H1 (cell line): ENCODE data around the gene CHD5. TPM values are rescaled to one million over a fixed set of nuclear protein-coding genes. Genes with fewer than 3 reads are reported as not detected.

Source experiments
- CTCF ChIA-PET: fragments of 300-600 bp; sonication (Branson Sonifier 250); formaldehyde crosslinking; loops from one replicate; lab custom pipeline; 2021; ENCODE audit not compliant: partially characterized antibody; lab: Charles Lee
- POLR2A ChIA-PET: fragments of 300-600 bp; sonication (Branson Sonifier 250); formaldehyde crosslinking; loops from one replicate; lab custom pipeline; 2021; ENCODE audit warnings: inconsistent platforms; ENCODE audit not compliant: partially characterized antibody; lab: Charles Lee
- DNase-seq, 2 experiments: peaks; one replicate each; pipeline versions ENCODE4 v3.0.0 to v3.0.0-alpha.2; 2010 to 2022; ENCODE audit warnings: low spot score in 2 of 2, low read depth in 1 of 2, mixed read lengths in 1 of 2
- FAIRE-seq: peaks from 2 replicates; lab custom pipeline; 2011; peaks lifted over from hg19 to GRCh38; lab: Jason Lieb, UNC
- H2AFZ ChIP-seq: 2 replicates; pipeline ENCODE4 v1.8.1; 2012; ENCODE audit warnings: low read length, inconsistent platforms
- H2AK5ac ChIP-seq: 2 replicates; pipeline ENCODE4 v1.6.1; 2013; ENCODE audit warnings: low read depth, low read length
- H2BK120ac ChIP-seq: replicated peaks from 2 replicates; pipeline ENCODE3; 2013; ENCODE audit warnings: low read depth, low read length, inconsistent platforms
- H2BK12ac ChIP-seq: 2 replicates; pipeline ENCODE4 v1.6.1; 2013; ENCODE audit warnings: low read depth, low read length
- H2BK15ac ChIP-seq: 2 replicates; pipeline ENCODE4 v1.6.1; 2013; ENCODE audit warnings: low read length
- H2BK20ac ChIP-seq: 2 replicates; pipeline ENCODE4 v1.6.1; 2013; ENCODE audit warnings: low read length
- H2BK5ac ChIP-seq: 2 replicates; pipeline ENCODE4 v1.6.1; 2013; ENCODE audit warnings: low read depth, low read length
- H3K14ac ChIP-seq: 2 replicates; pipeline ENCODE4 v1.6.1; 2013; ENCODE audit warnings: inconsistent platforms; ENCODE audit not compliant: insufficient read length
- H3K18ac ChIP-seq: 2 replicates; pipeline ENCODE4 v1.6.1; 2013; ENCODE audit warnings: low read length; ENCODE audit errors: extremely low read depth
- H3K23ac ChIP-seq: 2 replicates; pipeline ENCODE4 v1.6.1; 2013; ENCODE audit warnings: inconsistent platforms; ENCODE audit not compliant: insufficient read length
- H3K23me2 ChIP-seq: 2 replicates; pipeline ENCODE4 v1.6.1; 2013; ENCODE audit warnings: low read depth, low read length
- H3K27ac ChIP-seq: 2 replicates; pipeline ENCODE4 v1.6.1; 2011; ENCODE audit warnings: low read depth, low read length, inconsistent platforms
- H3K27me3 ChIP-seq, 4 experiments: replicated peaks in 1 of 4; 1 replicate in 1 of 4; 2 replicates in 3 of 4; pipeline versions ENCODE4 v1.6.1 to v1.8.1; 2011 to 2013; ENCODE audit warnings: low read length in 3 of 4, mild to moderate bottlenecking in 3 of 4, inconsistent platforms in 2 of 4, mixed read lengths in 2 of 4, moderate library complexity in 1 of 4; ENCODE audit not compliant: control insufficient read depth in 3 of 4, insufficient read depth in 3 of 4; ENCODE audit errors: extremely low read depth in 1 of 4
- H3K36me3 ChIP-seq, 4 experiments: 2 replicates each; pipeline versions ENCODE4 v1.6.1 to v1.8.1; 2011 to 2013; ENCODE audit warnings: mild to moderate bottlenecking in 4 of 4, low read length in 3 of 4, moderate library complexity in 2 of 4, control low read depth in 1 of 4, inconsistent platforms in 1 of 4; ENCODE audit not compliant: insufficient read depth in 4 of 4, control insufficient read depth in 2 of 4
- H3K4ac ChIP-seq: replicated peaks from 2 replicates; pipeline ENCODE3; 2013; ENCODE audit warnings: low read length, low read depth, mixed read lengths, inconsistent platforms; ENCODE audit not compliant: insufficient read length
- H3K4me1 ChIP-seq, 4 experiments: replicated peaks in 1 of 4; 1 replicate in 1 of 4; 2 replicates in 3 of 4; pipeline versions ENCODE4 v1.6.1 to v1.8.1; 2011 to 2013; ENCODE audit warnings: low read length in 3 of 4, inconsistent platforms in 2 of 4, mixed read lengths in 1 of 4; ENCODE audit not compliant: insufficient read depth in 4 of 4, control insufficient read depth in 3 of 4
- H3K4me2 ChIP-seq, 2 experiments: 2 replicates each; pipeline versions ENCODE4 v1.6.1 to v1.8.1; 2011 to 2013; ENCODE audit warnings: low read depth in 2 of 2, low read length in 2 of 2, control low read depth in 1 of 2, inconsistent platforms in 1 of 2, mild to moderate bottlenecking in 1 of 2; ENCODE audit not compliant: insufficient read depth in 1 of 2
- H3K4me3 ChIP-seq, 4 experiments: fragments of 200-600, 300-600 bp in 1 of 4; sonication (generic), shearing (Covaris generic), sonication (Bioruptor Twin) in 1 of 4; 2 replicates each; pipeline versions ENCODE4 v1.5.1 to v1.8.1; 2011 to 2016; ENCODE audit warnings: low read length in 4 of 4, low read depth in 3 of 4, control low read depth in 2 of 4, inconsistent platforms in 2 of 4, mild to moderate bottlenecking in 2 of 4, mixed read lengths in 1 of 4, moderate library complexity in 1 of 4; ENCODE audit not compliant: insufficient read depth in 2 of 4; ENCODE audit errors: extremely low read depth in 1 of 4
- H3K56ac ChIP-seq: replicated peaks from 2 replicates; pipeline ENCODE3; 2013; ENCODE audit warnings: low read depth, mild to moderate bottlenecking, mixed read lengths, low read length, inconsistent platforms; ENCODE audit not compliant: insufficient read length
- H3K79me1 ChIP-seq: 2 replicates; pipeline ENCODE4 v1.6.1; 2013; ENCODE audit warnings: low read depth, low read length, control low read depth
- H3K79me2 ChIP-seq, 2 experiments: 2 replicates each; pipeline versions ENCODE4 v1.6.1 to v1.8.1; 2012 to 2013; ENCODE audit warnings: low read length in 2 of 2, mild to moderate bottlenecking in 2 of 2, inconsistent platforms in 1 of 2; ENCODE audit not compliant: insufficient read depth in 2 of 2, control insufficient read depth in 1 of 2
- H3K9ac ChIP-seq, 4 experiments: replicated peaks in 1 of 4; 1 replicate in 1 of 4; 2 replicates in 3 of 4; pipeline versions ENCODE4 v1.6.1 to v1.8.1; 2011 to 2013; ENCODE audit warnings: low read depth in 3 of 4, low read length in 3 of 4, control low read depth in 2 of 4, mild to moderate bottlenecking in 2 of 4, moderate library complexity in 2 of 4, inconsistent platforms in 1 of 4; ENCODE audit errors: extremely low read depth in 1 of 4
- H3K9me3 ChIP-seq, 2 experiments: 2 replicates each; pipeline versions ENCODE4 v1.6.1 to v1.8.1; 2012 to 2013; ENCODE audit warnings: mild to moderate bottlenecking in 2 of 2, moderate library complexity in 2 of 2, control low read depth in 1 of 2, inconsistent platforms in 1 of 2, low read depth in 1 of 2, low read length in 1 of 2, mixed read lengths in 1 of 2; ENCODE audit not compliant: insufficient read depth in 2 of 2
- H4K20me1 ChIP-seq, 2 experiments: replicated peaks in 1 of 2; 2 replicates each; pipeline versions ENCODE3 to v1.8.1; 2011 to 2013; ENCODE audit warnings: inconsistent platforms in 2 of 2, low read length in 2 of 2, mild to moderate bottlenecking in 1 of 2; ENCODE audit not compliant: insufficient read depth in 2 of 2, control insufficient read depth in 1 of 2
- H4K5ac ChIP-seq: 2 replicates; pipeline ENCODE4 v1.6.1; 2013; ENCODE audit warnings: low read length, low read depth, mixed read lengths, inconsistent platforms; ENCODE audit not compliant: insufficient read length
- H4K8ac ChIP-seq: 2 replicates; pipeline ENCODE4 v1.8.0; 2013; ENCODE audit warnings: mild to moderate bottlenecking, moderate library complexity, low read length, inconsistent platforms; ENCODE audit not compliant: insufficient read depth; ENCODE audit errors: extremely low read depth
- H4K91ac ChIP-seq: replicated peaks from 2 replicates; pipeline ENCODE3; 2013; ENCODE audit warnings: low read length, mixed read lengths, inconsistent platforms; ENCODE audit not compliant: insufficient read length
- ASH2L ChIP-seq: fragments of 200-600, 300-600 bp; sonication (generic); IDR thresholded peaks from one replicate; pipeline ENCODE4 v1.7.1; 2017; ENCODE audit warnings: low read length
- ATF2 ChIP-seq: IDR thresholded peaks from 2 replicates; pipeline ENCODE4 v1.6.1; 2012; ENCODE audit warnings: low read length, inconsistent platforms
- CBX8 ChIP-seq: fragments of 300-800, 300-1000 bp; sonication (generic); IDR thresholded peaks from 2 replicates; pipeline ENCODE4 v1.7.1; 2016; ENCODE audit warnings: low read depth, low read length, borderline replicate concordance
- E2F6 ChIP-seq: IDR thresholded peaks from 2 replicates; pipeline ENCODE4 v1.6.1; 2012; ENCODE audit warnings: inconsistent platforms
- MAX ChIP-seq: IDR thresholded peaks from 2 replicates; pipeline ENCODE4 v1.6.1; 2012; ENCODE audit warnings: inconsistent platforms
- NANOG ChIP-seq: IDR thresholded peaks from 2 replicates; pipeline ENCODE4 v1.6.1; 2011; ENCODE audit warnings: low read length, low read depth, mild to moderate bottlenecking, inconsistent platforms; ENCODE audit not compliant: insufficient read depth, poor library complexity, severe bottlenecking
- PHF8 ChIP-seq: fragments of 200-600 bp; sonication (generic); conservative IDR thresholded peaks from 2 replicates; pipeline ENCODE4 v1.7.1; 2012; ENCODE audit warnings: low read depth, mild to moderate bottlenecking, inconsistent platforms, low read length, moderate library complexity
- SUZ12 ChIP-seq: fragments of 200-600 bp; sonication (generic); IDR thresholded peaks from 2 replicates; pipeline ENCODE4 v1.6.1; 2012; ENCODE audit warnings: mild to moderate bottlenecking, inconsistent platforms, low read length, moderate library complexity, mixed read lengths
- TEAD4 ChIP-seq: IDR thresholded peaks from 2 replicates; pipeline ENCODE4 v1.6.1; 2012; ENCODE audit warnings: low read depth, low read length, inconsistent platforms, mixed read lengths
- WGBS, 2 experiments: shearing (Covaris generic) in 1 of 2; methylation state at CpG; one replicate each; pipeline versions ENCODE4 v1.1.6 to v1.1.7; 2013 to 2015; ENCODE audit warnings: low lambda C conversion rate in 2 of 2, mixed read lengths in 2 of 2, inconsistent platforms in 1 of 2, low coverage in 1 of 2, missing lambda C conversion rate in 1 of 2; ENCODE audit not compliant: insufficient replicate concordance in 2 of 2, insufficient coverage in 1 of 2, insufficient read length in 1 of 2; ENCODE audit errors: extremely low coverage in 1 of 2, missing lambda C conversion rate in 1 of 2; 5-methylcytosine and 5-hydroxymethylcytosine counted together
- polyA plus RNA-seq, 7 experiments: library from polyadenylated mRNA; depleted of rRNA in 3 of 7; stranded (reverse) in 5 of 7; unstranded in 2 of 7; fragments of >200 nt in 5 of 7; fragments of 200-250 nt in 2 of 7; gene quantifications; 1 replicate in 5 of 7; 2 replicates in 1 of 7; 4 replicates in 1 of 7; pipeline versions ENCODE4 v1.2.1 to v1.2.3, GENCODE V29; 2011 to 2013; ENCODE audit warnings: missing spikeins in 2 of 7, mixed read lengths in 2 of 7
- total RNA-seq: library from RNA; stranded (reverse); fragmentation: NEBNext Ultra II Directional; extraction: Animal tissue kit (Norgen Biotek cat#: 25700); gene quantifications from 2 replicates; pipeline ENCODE4 v1.2.1, GENCODE V29; 2021

The CHD5 gene
- total and polyA plus RNA-seq, 2 of the 8 experiments (the other 6 are each of a cell fraction or from before 2014, with no cell fraction given): 0.42 to 1.8 TPM

- no peak overlapping the region for H2BK20ac ChIP-seq
- H3K36me3 ChIP-seq: no peaks in the 10 kb centered on the region
- WGBS, 2 experiments: 86% methylated on average over 9 of the region's 9 CpGs; no CpG with 5 or more reads in 1 of the 2 experiments
- H3K27ac ChIP-seq: no peak overlapping the region
- no peak overlapping the region for H2AK5ac ChIP-seq
- no peak overlapping the region for H4K8ac ChIP-seq
- no peak overlapping the region for H3K56ac ChIP-seq
- no peaks in the 10 kb centered on the region for H3K79me2 ChIP-seq
- no peak overlapping the region for H2BK120ac ChIP-seq
- no peak overlapping the region for H3K4me2 ChIP-seq
- no peak overlapping the region for H2AFZ ChIP-seq
- H2BK15ac ChIP-seq: no peak overlapping the region; the same call in 1 of the 2 replicates
- H3K23me2 ChIP-seq: no peaks in the 10 kb centered on the region
- CTCF ChIA-PET: interaction anchor here (0.8 to 4.1 kb wide), 16 partner anchors 9 to 415 kb away, joined by 3 to 20 read pairs (median 4); partner anchors contain the start of gene RNF207
- no peak overlapping the region for H2BK12ac ChIP-seq
- H4K91ac ChIP-seq: no peak overlapping the region
- no peak overlapping the region for H3K23ac ChIP-seq
- DNase-seq: no peak
- no peak overlapping the region for H3K9ac ChIP-seq
- H3K4me3 ChIP-seq: no peak overlapping the region
- H3K14ac ChIP-seq: no peak overlapping the region
- H2BK5ac ChIP-seq: no peak overlapping the region
- H3K79me1 ChIP-seq: no peaks in the 10 kb centered on the region
- FAIRE-seq: no peak
- no peaks in the 10 kb centered on the region for H4K20me1 ChIP-seq
- H3K4me1 ChIP-seq: peaks cover 2 to 6% (median 4%) of the 10 kb centered on the region in 4 experiments; a peak in 4 of 7 replicates
- POLR2A ChIA-PET: no interaction called here
- no peak overlapping the region for H4K5ac ChIP-seq
- no peak overlapping the region for H3K18ac ChIP-seq
- H3K4ac ChIP-seq: no peak overlapping the region
- H3K27me3 ChIP-seq: no peaks in the 10 kb centered on the region; a peak in 1 of 7 replicates
- H3K9me3 ChIP-seq: no peaks in the 10 kb centered on the region
- no peak for TF ChIP-seq ATF2
- no peak for TF ChIP-seq TEAD4
- TF ChIP-seq MAX: no peak
- TF ChIP-seq PHF8: no peak
- TF ChIP-seq SUZ12: no peak
- TF ChIP-seq ASH2L: no peak
- TF ChIP-seq CBX8: no peak
- TF ChIP-seq E2F6: no peak
- TF ChIP-seq NANOG: no peak
Observed at GRCh38 chr1:6057170-6057845, 122.8 kb downstream of the CHD5 start.
